IgD-negative memory B cell (primary cell): ENCODE measurements around the gene IBA57. TPM values are rescaled to one million over a fixed set of nuclear protein-coding genes. Genes with fewer than 3 reads are reported as not detected.
"Not testable (repeated sequence)": the region's sequence is repeated elsewhere in the genome, so short reads cannot be mapped to it uniquely, and the experiment has no call there.

ENCODE experiments used
- H3K27ac Mint-ChIP-seq, 3 donors: one replicate each; pipeline ENCODE4 v1.8.0; 2020 to 2022; ENCODE audit warnings: mild to moderate bottlenecking in 3 of 3, mixed read lengths in 3 of 3, moderate library complexity in 1 of 3
- H3K27me3 Mint-ChIP-seq: one replicate; pipeline ENCODE4 v1.8.0; 2021; ENCODE audit warnings: mixed read lengths
- H3K36me3 Mint-ChIP-seq: one replicate; pipeline ENCODE4 v1.8.0; 2020; ENCODE audit warnings: mild to moderate bottlenecking, mixed read lengths
- H3K4me1 Mint-ChIP-seq, 3 donors: one replicate each; pipeline ENCODE4 v1.8.0; 2020 to 2022; ENCODE audit warnings: mixed read lengths in 3 of 3, mild to moderate bottlenecking in 1 of 3
- H3K4me3 Mint-ChIP-seq, 4 donors: one replicate each; pipeline ENCODE4 v1.8.0; 2020 to 2022; ENCODE audit warnings: mild to moderate bottlenecking in 4 of 4, mixed read lengths in 4 of 4, moderate library complexity in 3 of 4
- H3K9me3 Mint-ChIP-seq, 3 donors: one replicate each; pipeline ENCODE4 v1.8.0; 2020 to 2021; ENCODE audit warnings: mixed read lengths in 3 of 3, mild to moderate bottlenecking in 1 of 3
- polyA plus RNA-seq: library from polyadenylated mRNA; unstranded; fragments of 300-500 nt; fragmentation: Illumina TruSeq; gene quantifications from one replicate; pipeline ENCODE4 v1.2.3, GENCODE V29; 2021

Gene IBA57
- polyA plus RNA-seq, 1 donor from 2014 or later: 3.3 TPM

GRCh38 chr1:228213917-228214808 lies 48.6 kb downstream of the IBA57 start:
- H3K4me1 Mint-ChIP-seq: peaks cover 0 to 4% (median 1%) of the 10 kb centered on the region in 3 donors
- H3K27ac Mint-ChIP-seq: peak overlapping the region in 1 of 3 donors; percentile 71
- H3K9me3 Mint-ChIP-seq: no peaks in the 10 kb centered on the region
- no peaks in the 10 kb centered on the region for H3K27me3 Mint-ChIP-seq
- no peaks in the 10 kb centered on the region for H3K36me3 Mint-ChIP-seq
- H3K4me3 Mint-ChIP-seq: peak overlapping the region; percentile 45 to 86 (median 63)

DNA sequence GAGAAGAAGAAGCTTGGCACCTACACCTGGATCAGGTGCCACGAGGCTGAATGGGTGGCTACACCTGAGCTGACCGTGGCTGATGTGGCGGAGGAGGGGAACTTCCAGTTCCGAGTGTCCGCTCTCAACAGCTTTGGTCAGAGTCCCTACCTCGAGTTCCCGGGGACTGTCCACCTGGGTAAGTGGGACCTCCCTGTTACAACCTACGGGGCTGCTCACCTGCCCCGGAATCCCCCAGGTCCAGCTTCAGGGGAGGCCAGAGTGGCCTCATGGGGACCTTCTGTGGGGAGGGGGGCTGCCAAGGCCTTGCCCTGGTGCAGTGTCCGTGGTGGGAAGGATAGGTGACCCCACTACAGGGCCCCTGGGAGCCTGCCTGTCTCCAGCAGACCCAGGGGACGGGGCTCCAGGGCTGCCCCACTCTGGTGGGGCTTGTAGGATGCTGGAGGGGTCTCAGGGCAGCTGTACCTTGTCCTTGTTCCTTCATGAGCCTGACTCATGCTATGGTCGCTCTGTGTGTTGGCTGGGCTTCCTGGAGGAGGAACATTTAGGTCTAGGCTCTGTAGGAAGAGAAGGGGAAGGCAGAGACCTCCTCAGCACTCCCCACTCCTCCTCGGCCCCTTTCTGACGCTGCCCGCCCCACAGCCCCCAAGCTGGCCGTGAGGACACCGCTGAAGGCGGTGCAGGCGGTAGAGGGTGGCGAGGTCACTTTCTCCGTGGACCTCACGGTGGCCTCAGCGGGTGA lies 49.5 kb downstream of the IBA57 start:
- no peaks in the 10 kb centered on the region for H3K27me3 Mint-ChIP-seq
- H3K36me3 Mint-ChIP-seq: peaks cover under 1% of the 10 kb centered on the region
- no peaks in the 10 kb centered on the region for H3K9me3 Mint-ChIP-seq

DNA sequence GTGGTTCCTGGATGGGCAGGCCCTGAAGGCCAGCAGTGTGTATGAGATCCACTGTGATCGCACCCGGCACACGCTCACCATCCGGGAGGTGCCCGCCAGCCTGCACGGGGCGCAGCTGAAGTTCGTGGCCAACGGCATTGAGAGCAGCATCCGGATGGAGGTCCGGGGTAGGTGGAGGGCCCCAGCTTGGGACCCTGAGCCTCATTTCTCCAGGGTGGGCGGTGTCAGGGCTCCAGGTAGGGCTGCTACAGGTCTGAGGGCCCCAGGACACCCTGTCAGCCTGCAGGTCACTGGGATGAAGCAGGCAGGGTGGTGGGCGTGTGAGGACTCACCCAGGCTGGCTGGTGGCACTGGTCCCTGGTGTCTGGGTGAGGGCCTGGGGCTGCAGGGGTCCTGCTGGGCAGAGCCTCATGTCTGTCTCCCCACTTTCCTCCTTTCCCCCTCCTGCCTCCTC lies 50.1 kb downstream of the IBA57 start:
- H3K4me3 Mint-ChIP-seq: peak overlapping the region in 1 of 4 donors; percentile 20
- H3K27me3 Mint-ChIP-seq: no peaks in the 10 kb centered on the region
- no peak overlapping the region for H3K27ac Mint-ChIP-seq
- H3K9me3 Mint-ChIP-seq: no peaks in the 10 kb centered on the region
- H3K4me1 Mint-ChIP-seq: peaks cover 0 to 4% (median 1%) of the 10 kb centered on the region in 3 donors
- peaks cover 2% of the 10 kb centered on the region for H3K36me3 Mint-ChIP-seq

More for the DNA sequence above, 49.5 kb downstream of the IBA57 start:
- H3K4me1 Mint-ChIP-seq: peaks cover 0 to 4% (median 1%) of the 10 kb centered on the region in 3 donors
- no peak overlapping the region for H3K27ac Mint-ChIP-seq
- H3K4me3 Mint-ChIP-seq: peak overlapping the region in 2 of 4 donors; percentile 17 to 20

DNA sequence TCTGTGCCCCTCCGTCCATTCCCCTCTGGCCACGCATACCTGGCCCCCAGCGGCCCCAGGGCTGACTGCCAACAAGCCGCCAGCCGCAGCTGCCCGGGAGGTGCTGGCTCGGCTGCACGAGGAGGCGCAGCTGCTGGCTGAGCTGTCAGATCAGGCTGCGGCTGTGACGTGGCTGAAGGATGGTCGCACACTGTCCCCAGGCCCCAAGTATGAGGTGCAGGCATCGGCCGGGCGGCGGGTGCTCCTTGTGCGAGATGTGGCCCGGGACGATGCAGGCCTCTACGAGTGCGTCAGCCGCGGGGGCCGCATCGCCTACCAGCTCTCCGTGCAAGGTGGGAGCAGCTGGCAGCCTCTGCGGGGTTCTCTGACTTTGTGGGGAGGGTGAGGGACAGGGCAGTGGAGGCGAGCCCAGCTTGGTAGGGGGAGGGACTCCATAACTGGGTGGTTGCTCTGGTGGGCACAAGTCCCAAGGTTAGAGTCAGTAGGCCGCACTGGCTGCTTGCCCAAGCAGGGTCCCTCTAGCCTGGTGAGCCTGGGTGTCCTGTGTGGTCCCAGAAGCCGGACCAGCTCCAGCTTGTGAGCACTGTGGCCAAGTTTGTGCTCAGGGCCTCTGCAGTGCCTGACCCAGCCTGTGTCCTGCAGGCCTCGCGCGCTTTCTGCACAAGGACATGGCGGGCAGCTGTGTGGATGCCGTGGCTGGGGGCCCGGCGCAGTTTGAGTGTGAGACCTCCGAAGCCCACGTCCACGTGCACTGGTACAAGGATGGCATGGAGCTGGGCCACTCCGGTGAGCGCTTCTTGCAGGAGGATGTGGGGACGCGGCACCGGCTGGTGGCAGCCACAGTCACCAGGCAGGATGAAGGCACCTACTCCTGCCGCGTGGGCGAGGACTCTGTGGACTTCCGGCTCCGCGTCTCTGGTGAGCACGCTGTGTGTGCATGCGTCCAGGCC lies 51.0 kb downstream of the IBA57 start:
- Mint-ChIP-seq H3K4me1 (peaks cover 0 to 4% (median 1%) of the 10 kb centered on the region in 3 donors), H3K36me3 (peaks cover 2% of the 10 kb centered on the region), H3K9me3 (no peaks in the 10 kb centered on the region), H3K4me3 (no peak overlapping the region), H3K27ac (no peak overlapping the region), H3K27me3 (no peaks in the 10 kb centered on the region)

GRCh38 chr1:228217551-228218344 lies 52.1 kb downstream of the IBA57 start:
- H3K27ac Mint-ChIP-seq: peak overlapping the region in 1 of 3 donors; percentile 35
- H3K9me3 Mint-ChIP-seq: no peaks in the 10 kb centered on the region
- no peaks in the 10 kb centered on the region for H3K27me3 Mint-ChIP-seq
- peaks cover 0 to 4% (median 1%) of the 10 kb centered on the region in 3 donors for H3K4me1 Mint-ChIP-seq
- H3K4me3 Mint-ChIP-seq: no peak overlapping the region
- peaks cover 3% of the 10 kb centered on the region for H3K36me3 Mint-ChIP-seq

DNA sequence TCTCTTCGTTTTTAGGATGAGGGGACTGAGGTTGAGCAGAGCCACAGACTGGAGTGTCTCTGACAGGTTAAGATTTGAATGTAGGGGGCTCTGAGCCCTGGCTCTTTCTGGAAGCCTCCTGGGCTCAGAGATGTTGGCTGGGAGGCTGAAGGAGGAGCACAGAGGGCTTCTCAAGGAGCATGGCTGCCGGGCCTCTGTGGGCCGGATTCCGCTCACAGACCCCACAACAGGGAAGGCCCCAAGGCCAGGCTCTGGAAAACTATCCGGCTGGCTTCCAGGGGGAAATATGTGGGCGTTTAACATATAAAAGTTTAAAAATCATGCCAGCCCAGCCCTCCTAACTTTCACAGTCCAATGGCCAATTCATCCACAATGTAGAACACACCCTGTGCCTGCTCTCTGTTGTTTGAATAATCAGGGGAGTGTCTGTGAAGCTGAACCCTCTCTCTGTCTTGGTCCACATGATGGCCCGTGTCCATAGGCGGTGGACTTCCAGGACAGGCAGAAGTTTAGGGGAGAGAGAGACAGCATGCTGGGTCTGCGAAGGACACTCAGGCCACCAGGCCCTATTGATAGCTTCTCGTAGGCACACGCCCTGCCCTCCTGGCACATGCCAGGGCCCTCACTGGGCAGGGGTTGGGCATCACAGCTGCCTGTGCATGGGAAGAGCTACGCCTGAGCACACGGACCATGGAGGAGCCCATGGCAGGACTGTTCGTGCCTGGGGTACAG lies 53.1 kb downstream of the IBA57 start:
- Mint-ChIP-seq H3K4me3 (no peak overlapping the region), H3K36me3 (peaks cover 3% of the 10 kb centered on the region), H3K9me3 (no peaks in the 10 kb centered on the region), H3K4me1 (peaks cover 0 to 2% (median 1%) of the 10 kb centered on the region in 3 donors), H3K27ac (no peak overlapping the region), H3K27me3 (no peaks in the 10 kb centered on the region)

DNA sequence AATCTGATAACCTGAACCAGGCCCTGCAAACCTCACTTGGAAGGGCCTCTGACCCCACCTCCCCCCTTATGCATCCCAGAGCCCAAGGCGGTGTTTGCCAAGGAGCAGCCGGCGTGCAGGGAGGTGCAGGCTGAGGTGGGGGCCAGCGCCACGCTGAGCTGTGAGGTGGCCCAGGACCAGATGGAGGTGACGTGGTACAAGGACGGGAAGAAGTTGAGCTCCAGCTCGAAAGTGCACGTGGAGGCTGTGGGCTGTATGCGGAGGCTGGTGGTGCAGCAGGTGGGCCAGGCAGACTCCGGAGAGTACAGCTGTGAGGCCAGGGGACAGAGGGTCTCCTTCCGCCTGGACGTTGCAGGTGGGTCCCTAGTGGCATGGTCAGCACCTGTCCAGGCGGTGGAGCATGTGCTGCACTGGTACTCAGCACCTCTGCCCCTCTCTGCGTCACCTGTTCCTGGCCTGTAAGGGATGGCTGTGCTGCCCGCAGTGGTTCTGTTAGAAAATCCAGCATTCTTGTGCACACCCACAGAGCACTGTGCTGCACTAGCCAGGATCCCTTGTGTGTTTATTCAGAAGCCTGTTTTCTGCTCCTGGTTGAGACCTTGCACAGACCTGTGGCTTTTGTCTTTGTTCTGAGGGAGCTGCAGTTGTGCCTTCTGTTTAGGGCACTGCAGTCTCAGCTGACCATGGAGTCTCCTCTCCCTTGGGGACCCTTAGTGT lies 53.8 kb downstream of the IBA57 start:
- no peaks in the 10 kb centered on the region for H3K27me3 Mint-ChIP-seq
- H3K27ac Mint-ChIP-seq: no peak overlapping the region
- H3K36me3 Mint-ChIP-seq: peaks cover 5% of the 10 kb centered on the region
- peaks cover 0 to 2% (median 1%) of the 10 kb centered on the region in 3 donors for H3K4me1 Mint-ChIP-seq
- H3K4me3 Mint-ChIP-seq: no peak overlapping the region
- H3K9me3 Mint-ChIP-seq: no peaks in the 10 kb centered on the region

- Mint-ChIP-seq H3K27ac (no peak overlapping the region), H3K4me3 (peak overlapping the region in 1 of 4 donors; percentile 21), H3K4me1 (peaks cover 0 to 2% (median 1%) of the 10 kb centered on the region in 3 donors), H3K36me3 (peaks cover 6% of the 10 kb centered on the region), H3K27me3 (no peaks in the 10 kb centered on the region), H3K9me3 (no peaks in the 10 kb centered on the region)
These were observed 54.6 kb downstream of the IBA57 start for GRCh38 chr1:228219962-228220780.

DNA sequence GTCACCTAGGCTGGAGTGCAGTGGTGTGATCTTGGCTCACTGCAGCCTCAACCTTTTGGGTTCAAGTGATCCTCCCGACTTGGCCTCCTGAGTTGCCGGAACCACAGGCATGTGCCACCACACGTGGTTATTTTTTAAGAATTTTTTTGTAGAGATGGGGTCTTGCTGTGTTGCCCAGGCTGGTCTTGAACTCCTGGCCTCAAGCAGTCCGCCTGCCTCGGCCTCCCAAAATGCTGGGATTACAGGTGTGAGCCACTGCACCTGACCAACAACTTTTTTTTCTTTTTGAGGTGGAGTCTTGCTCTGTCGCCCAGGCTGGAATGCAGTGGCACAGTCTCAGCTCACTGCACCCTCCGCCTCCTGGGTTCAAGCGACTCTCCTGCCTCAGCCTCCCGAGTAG lies 55.5 kb downstream of the IBA57 start:
- H3K27ac Mint-ChIP-seq, H3K4me1 Mint-ChIP-seq, H3K27me3 Mint-ChIP-seq, H3K4me3 Mint-ChIP-seq, H3K9me3 Mint-ChIP-seq, H3K36me3 Mint-ChIP-seq: not testable (repeated sequence)

GRCh38 chr1:228222548-228222947 lies 56.9 kb downstream of the IBA57 start:
- no peak overlapping the region for H3K27ac Mint-ChIP-seq
- peaks cover 6% of the 10 kb centered on the region for H3K36me3 Mint-ChIP-seq
- no peaks in the 10 kb centered on the region for H3K9me3 Mint-ChIP-seq
- no peaks in the 10 kb centered on the region for H3K27me3 Mint-ChIP-seq
- H3K4me1 Mint-ChIP-seq: peaks cover 0 to 2% (median 1%) of the 10 kb centered on the region in 3 donors
- no peak overlapping the region for H3K4me3 Mint-ChIP-seq

DNA sequence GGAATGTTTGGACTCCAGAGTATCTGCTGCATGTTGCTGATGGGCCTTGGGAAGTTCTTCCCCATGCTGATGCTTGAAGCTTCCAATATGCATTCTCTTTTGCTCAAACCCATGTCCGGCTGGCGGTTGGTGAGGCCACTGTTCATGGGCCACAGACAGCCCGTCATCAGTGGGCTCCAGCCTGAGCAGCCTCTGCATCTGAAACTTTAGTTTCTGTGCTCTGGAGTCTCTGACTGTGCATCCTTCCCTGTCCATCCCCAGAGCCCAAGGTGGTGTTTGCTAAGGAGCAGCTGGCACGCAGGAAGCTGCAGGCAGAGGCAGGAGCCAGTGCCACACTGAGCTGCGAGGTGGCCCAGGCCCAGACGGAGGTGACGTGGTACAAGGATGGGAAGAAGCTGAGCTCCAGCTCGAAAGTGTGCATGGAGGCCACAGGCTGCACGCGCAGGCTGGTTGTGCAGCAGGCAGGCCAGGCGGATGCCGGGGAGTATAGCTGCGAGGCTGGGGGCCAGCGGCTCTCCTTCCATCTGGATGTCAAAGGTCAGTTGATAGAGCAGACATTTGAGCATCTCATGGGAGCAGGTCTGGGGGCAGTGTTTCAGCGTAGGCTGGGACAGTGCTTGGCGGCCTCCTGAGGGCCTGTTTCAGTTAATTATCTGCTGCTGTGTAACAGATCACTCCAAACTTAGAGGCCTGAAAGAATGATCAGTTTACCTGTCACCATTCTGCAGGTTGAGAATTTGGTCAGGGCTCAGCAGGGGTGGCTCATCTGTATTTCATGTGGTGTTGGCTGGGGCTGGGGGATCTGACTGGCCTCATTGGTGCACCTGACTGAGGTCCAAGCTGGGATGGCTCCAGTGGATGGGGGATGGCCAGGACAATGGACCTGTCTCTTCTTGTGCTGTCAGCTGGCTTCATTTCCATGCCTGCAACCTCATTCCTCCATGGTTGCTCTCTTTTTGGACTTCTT lies 58.9 kb downstream of the IBA57 start:
- Mint-ChIP-seq H3K27ac (no peak overlapping the region), H3K27me3 (no peaks in the 10 kb centered on the region), H3K4me3 (no peak overlapping the region), H3K4me1 (peaks cover 0 to 2% (median 0%) of the 10 kb centered on the region in 3 donors), H3K36me3 (peaks cover 6% of the 10 kb centered on the region), H3K9me3 (no peaks in the 10 kb centered on the region)
